GM23248 (cell line): ENCODE data around the gene PNPLA2.

Experiments used
- EZH2 ChIP-seq: fragments of 200-600 bp; sonication (generic); IDR thresholded peaks from 2 replicates; pipeline ENCODE4 v1.6.1; 2018; ENCODE audit warnings: antibody characterized with exemption, mild to moderate bottlenecking; ENCODE audit not compliant: insufficient read depth, poor library complexity, severe bottlenecking
- EZH2phosphoT487 ChIP-seq: fragments of 200-600 bp; sonication (generic); IDR thresholded peaks from 2 replicates; pipeline ENCODE4 v1.6.1; 2018; ENCODE audit warnings: antibody characterized with exemption, moderate library complexity, mild to moderate bottlenecking, low read depth; ENCODE audit not compliant: insufficient read depth

DNA sequence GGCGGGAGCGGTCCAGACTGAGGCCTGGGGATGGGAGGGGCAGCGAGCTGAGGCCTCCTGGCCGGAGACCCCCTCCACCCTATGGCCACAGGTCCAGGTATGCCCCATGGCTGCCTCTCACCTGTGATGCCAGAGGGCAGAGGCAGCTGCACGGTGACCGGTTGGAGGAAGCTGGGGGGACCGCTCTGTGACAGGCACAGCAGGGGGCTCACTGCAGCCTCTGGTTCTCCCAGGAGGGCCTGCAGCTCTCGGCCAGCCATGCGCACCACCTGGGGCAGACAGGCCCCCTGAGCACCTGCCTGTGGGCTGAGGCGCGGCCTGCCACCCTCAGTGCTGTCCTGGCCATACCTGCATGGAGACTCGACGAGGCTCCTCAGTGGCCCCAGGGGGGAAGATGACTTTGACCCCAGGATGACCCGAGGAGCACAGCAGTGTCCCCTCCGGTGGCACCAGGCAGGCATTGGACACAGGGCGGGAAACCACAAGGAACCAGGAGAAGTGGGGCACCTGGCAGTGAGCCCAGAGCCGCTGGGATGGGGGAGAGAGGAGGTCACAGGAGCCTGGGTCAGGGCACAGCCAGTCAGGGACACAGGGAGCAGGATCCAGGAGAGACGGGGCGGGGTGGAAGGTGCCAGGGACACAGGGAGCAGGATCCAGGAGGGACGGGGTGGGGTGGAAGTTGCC lies 17.5 kb upstream of the PNPLA2 start:
- no peak for TF ChIP-seq EZH2phosphoT487
- TF ChIP-seq EZH2: no peak
